ENCODE data around the gene AUNIP.

AUNIP gene

GRCh38 chr1:25907601-25908000 is 48.3 kb upstream of the AUNIP start:
- H3K79me2 ChIP-seq (ENCODE audit: insufficient read depth, low read length) = peaks cover 27% of the 10 kb centered on the region
- peaks cover 26% of the 10 kb centered on the region for H3K36me3 ChIP-seq (ENCODE audit: insufficient read depth, low read length)
- H4K20me1 ChIP-seq (ENCODE audit: insufficient read depth, low read length) = no peaks in the 10 kb centered on the region
- no peak overlapping the region for H3K4me3 ChIP-seq (ENCODE audit: low read depth, low read length, poor library complexity, severe bottlenecking)
- H3K9me3 ChIP-seq (ENCODE audit: low read length) = no peaks in the 10 kb centered on the region
- H2AFZ ChIP-seq (ENCODE audit: low read length) = peak overlapping the region; percentile 88; the same call in 1 of the 2 replicates
- no peak overlapping the region for H3K27ac ChIP-seq (ENCODE audit: low read depth, low read length, poor library complexity, severe bottlenecking)
- H3K27me3 ChIP-seq (ENCODE audit: insufficient read depth, low read length) = no peaks in the 10 kb centered on the region
- no peak overlapping the region for H3K4me2 ChIP-seq (ENCODE audit: low read length)
- H3K4me1 ChIP-seq (ENCODE audit: insufficient read depth, low read length, severe bottlenecking) = peaks cover 33% of the 10 kb centered on the region
- TF ChIP-seq CTCF (IDR thresholded peaks at IDR 0.05; ENCODE audit: low read length) (no peak), EZH2 (IDR thresholded peaks at IDR 0.05; ENCODE audit: borderline replicate concordance, low read length) (no peak)
- H3K9ac ChIP-seq (ENCODE audit: low read length) = no peak overlapping the region
- H3F3A ChIP-seq (ENCODE audit: insufficient read depth, low read length) = no peaks in the 10 kb centered on the region; the same call in 1 of the 2 replicates
- H3K9me2 ChIP-seq (ENCODE audit: low read depth, low read length) = no peaks in the 10 kb centered on the region

GRCh38 chr1:25906644-25907300 is 47.5 kb upstream of the AUNIP start:
- Histone ChIP-seq H4K20me1 (ENCODE audit: insufficient read depth, low read length) (no peaks in the 10 kb centered on the region), H2AFZ (ENCODE audit: low read length) (peak overlapping the region; percentile 88), H3K79me2 (ENCODE audit: insufficient read depth, low read length) (peaks cover 34% of the 10 kb centered on the region), H3K4me1 (ENCODE audit: insufficient read depth, low read length, severe bottlenecking) (peaks cover 36% of the 10 kb centered on the region), H3K9me2 (ENCODE audit: low read depth, low read length) (no peaks in the 10 kb centered on the region), H3K9ac (ENCODE audit: low read length) (peak overlapping the region; percentile 90), H3K4me2 (ENCODE audit: low read length) (peak overlapping the region; percentile 77), H3K27me3 (ENCODE audit: insufficient read depth, low read length) (no peaks in the 10 kb centered on the region), H3F3A (ENCODE audit: insufficient read depth, low read length) (no peaks in the 10 kb centered on the region; the same call in 1 of the 2 replicates), H3K9me3 (ENCODE audit: low read length) (no peaks in the 10 kb centered on the region), H3K36me3 (ENCODE audit: insufficient read depth, low read length) (peaks cover 35% of the 10 kb centered on the region), H3K27ac (ENCODE audit: low read depth, low read length, poor library complexity, severe bottlenecking) (peak overlapping the region; percentile 54), H3K4me3 (ENCODE audit: low read depth, low read length, poor library complexity, severe bottlenecking) (peak overlapping the region; percentile 100)
- no peak for TF ChIP-seq EZH2 (IDR thresholded peaks at IDR 0.05; ENCODE audit: borderline replicate concordance, low read length)
- TF ChIP-seq CTCF (IDR thresholded peaks at IDR 0.05; ENCODE audit: low read length) = no peak

- peaks cover 43% of the 10 kb centered on the region for H3K36me3 ChIP-seq (ENCODE audit: insufficient read depth, low read length)
- H3K27me3 ChIP-seq (ENCODE audit: insufficient read depth, low read length) = no peaks in the 10 kb centered on the region
- H3K9ac ChIP-seq (ENCODE audit: low read length) = peak within 1 kb of the TSS; percentile 100
- peak within 1 kb of the TSS; percentile 99 for H3K4me2 ChIP-seq (ENCODE audit: low read length)
- no peak for TF ChIP-seq EZH2 (IDR thresholded peaks at IDR 0.05; ENCODE audit: borderline replicate concordance, low read length)
- TF ChIP-seq CTCF (IDR thresholded peaks at IDR 0.05; ENCODE audit: low read length) = no peak
- peak within 1 kb of the TSS; percentile 100 for H3K4me3 ChIP-seq (ENCODE audit: low read depth, low read length, poor library complexity, severe bottlenecking)
- H3F3A ChIP-seq (ENCODE audit: insufficient read depth, low read length) = no peaks in the 10 kb centered on the region; the same call in 1 of the 2 replicates
- peak within 1 kb of the TSS; percentile 88 for H2AFZ ChIP-seq (ENCODE audit: low read length)
- peaks cover 34% of the 10 kb centered on the region for H3K79me2 ChIP-seq (ENCODE audit: insufficient read depth, low read length)
- no peaks in the 10 kb centered on the region for H3K9me3 ChIP-seq (ENCODE audit: low read length)
- H3K9me2 ChIP-seq (ENCODE audit: low read depth, low read length) = no peaks in the 10 kb centered on the region
- H3K27ac ChIP-seq (ENCODE audit: low read depth, low read length, poor library complexity, severe bottlenecking) = peak within 1 kb of the TSS; percentile 90
- H3K4me1 ChIP-seq (ENCODE audit: insufficient read depth, low read length, severe bottlenecking) = peaks cover 36% of the 10 kb centered on the region
- H4K20me1 ChIP-seq (ENCODE audit: insufficient read depth, low read length) = no peaks in the 10 kb centered on the region
Observed at GRCh38 chr1:25905680-25906643, 46.7 kb upstream of the AUNIP start, which contains the start of gene STMN1. Gene STMN1, minus strand, starts transcription at chr1:25906419. Its CDS starts 1,743 bp downstream, at chr1:25904676.
